T-helper 9 cell (primary cell): ENCODE measurements around the gene ADCY5.

Experiments
- DNase-seq: peaks from one replicate; pipeline ENCODE4 v3.0.0-alpha.2; 2020

The ADCY5 gene

GRCh38 chr3:123361071-123361470 is 87.8 kb downstream of the ADCY5 start:
- no peak for DNase-seq

- no peak for DNase-seq
Measured at GRCh38 chr3:123357275-123357674, 91.6 kb downstream of the ADCY5 start.

GRCh38 chr3:123353850-123354233 is 95.0 kb downstream of the ADCY5 start:
- DNase-seq: no peak

- DNase-seq: no peak
Measured at GRCh38 chr3:123353227-123353849, 95.6 kb downstream of the ADCY5 start.

- no peak for DNase-seq
Measured at GRCh38 chr3:123352134-123352554, 96.7 kb downstream of the ADCY5 start.

GRCh38 chr3:123351501-123351900 is 97.4 kb downstream of the ADCY5 start:
- no peak for DNase-seq

- no peak for DNase-seq
Measured at GRCh38 chr3:123350971-123351370, 97.9 kb downstream of the ADCY5 start.

- no peak for DNase-seq
Measured at GRCh38 chr3:123349566-123350435, 99.1 kb downstream of the ADCY5 start.

GRCh38 chr3:123349201-123349535 is 99.7 kb downstream of the ADCY5 start:
- DNase-seq: no peak

GRCh38 chr3:123348471-123349200 is 100.3 kb downstream of the ADCY5 start:
- DNase-seq: no peak

GRCh38 chr3:123347691-123348264 is 101.1 kb downstream of the ADCY5 start:
- no peak for DNase-seq

GRCh38 chr3:123347205-123347604 is 101.7 kb downstream of the ADCY5 start:
- no peak for DNase-seq

GRCh38 chr3:123346021-123346420 is 102.9 kb downstream of the ADCY5 start:
- DNase-seq: no peak

- DNase-seq: no peak
Measured at GRCh38 chr3:123344907-123345594, 103.8 kb downstream of the ADCY5 start.

- no peak for DNase-seq
Measured at GRCh38 chr3:123344175-123344906, 104.5 kb downstream of the ADCY5 start.

GRCh38 chr3:123343296-123344174 is 105.4 kb downstream of the ADCY5 start:
- DNase-seq: no peak

GRCh38 chr3:123342631-123343080 is 106.2 kb downstream of the ADCY5 start:
- DNase-seq: no peak

GRCh38 chr3:123341871-123342630 is 106.8 kb downstream of the ADCY5 start:
- no peak for DNase-seq

GRCh38 chr3:123340336-123340735 is 108.6 kb downstream of the ADCY5 start:
- no peak for DNase-seq

- no peak for DNase-seq
Measured at GRCh38 chr3:123339302-123339701, 109.6 kb downstream of the ADCY5 start.
